ENCODE results near the gene IDH2.

IDH2 gene

DNA sequence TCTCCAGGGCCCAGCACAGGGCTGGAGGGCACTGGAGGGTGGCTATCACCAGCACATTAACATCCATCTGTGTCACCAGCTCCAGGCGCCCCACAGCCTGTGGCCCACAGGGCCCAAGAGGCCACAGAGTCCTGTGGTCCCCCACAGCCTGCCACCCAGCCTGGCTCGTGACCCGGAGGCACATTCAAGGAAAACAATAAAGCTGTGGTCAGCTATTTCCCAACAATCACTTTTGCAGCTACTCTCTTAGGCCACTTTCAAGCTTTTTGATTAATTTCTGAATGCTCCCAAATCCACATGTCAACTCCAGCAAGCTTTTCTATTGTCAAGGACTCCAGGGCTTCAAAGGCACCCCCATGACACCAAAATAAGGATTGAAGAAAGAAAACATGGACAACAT is 16.7 kb downstream of the IDH2 start:
- Histone ChIP-seq H3K79me1 (ENCODE audit: low read length) (no peaks in the 10 kb centered on the region), H4K8ac (ENCODE audit: low read depth, low read length) (no peak overlapping the region), H3K4me2 (ENCODE audit: low read length) (no peak overlapping the region), H2BK15ac (replicated peaks; ENCODE audit: low read depth) (no peak overlapping the region), H2BK120ac (ENCODE audit: low read depth, low read length) (no peak overlapping the region), H3K56ac (ENCODE audit: low read length) (no peak overlapping the region), H2BK5ac (ENCODE audit: low read length) (no peak overlapping the region), H2AK5ac (ENCODE audit: low read length) (no peak overlapping the region), H3K4me3 (ENCODE audit: low read length) (no peak overlapping the region), H3K36me3 (ENCODE audit: control insufficient read depth, insufficient read depth, low read length) (peaks cover 7% of the 10 kb centered on the region), H3K18ac (ENCODE audit: low read length) (no peak overlapping the region), H3K4ac (ENCODE audit: low read depth, low read length) (no peak overlapping the region), H3K79me2 (ENCODE audit: control insufficient read depth, insufficient read depth, low read length) (no peaks in the 10 kb centered on the region), H3K9ac (ENCODE audit: low read length) (no peak overlapping the region), H4K5ac (ENCODE audit: low read length) (no peak overlapping the region), H3K27me3 (ENCODE audit: insufficient read depth, low read length, poor library complexity) (no peaks in the 10 kb centered on the region), H3K4me1 (ENCODE audit: control insufficient read depth, low read depth, low read length) (no peaks in the 10 kb centered on the region), H3K23ac (ENCODE audit: low read length) (no peak overlapping the region), H3K27ac (ENCODE audit: low read depth, low read length) (no peak overlapping the region)
- no CpG with 5 or more reads among the region's 3 CpGs for WGBS (ENCODE audit: extremely low coverage, insufficient coverage, low lambda C conversion rate)
- DNase-seq, result no peak

DNA sequence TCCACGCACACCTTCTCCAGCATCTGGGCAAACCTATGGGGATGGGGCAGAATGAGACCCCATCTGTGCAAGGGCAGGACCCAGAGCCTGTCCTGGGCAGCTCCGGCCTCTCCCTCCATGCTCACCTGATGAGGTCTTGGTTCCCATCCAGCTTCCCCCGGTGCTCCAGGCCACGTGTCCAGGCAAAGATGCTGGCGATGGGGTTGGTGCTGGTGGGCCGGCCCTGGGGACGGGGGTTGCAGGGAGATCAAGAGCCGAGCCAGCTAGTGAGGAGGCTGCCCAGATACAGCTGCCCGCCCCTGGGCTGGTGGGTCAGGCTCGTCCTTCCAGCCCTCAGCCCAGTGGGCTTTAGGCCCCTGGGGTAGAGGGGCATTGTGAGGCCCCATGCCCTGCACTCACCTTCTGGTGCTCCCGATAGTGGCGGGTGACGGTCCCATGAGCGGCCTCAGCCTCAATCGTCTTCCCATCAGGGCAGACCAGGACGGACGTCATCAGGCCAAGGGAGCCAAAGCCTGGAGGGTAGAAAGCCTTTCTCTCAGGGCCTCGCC is 17.3 kb downstream of the IDH2 start:
- Histone ChIP-seq H3K27me3 (ENCODE audit: insufficient read depth, low read length, poor library complexity) (no peaks in the 10 kb centered on the region), H3K79me2 (ENCODE audit: control insufficient read depth, insufficient read depth, low read length) (no peaks in the 10 kb centered on the region), H2BK15ac (replicated peaks; ENCODE audit: low read depth) (no peak overlapping the region), H3K9ac (ENCODE audit: low read length) (no peak overlapping the region), H3K4me3 (ENCODE audit: low read length) (no peak overlapping the region), H2BK5ac (ENCODE audit: low read length) (no peak overlapping the region), H3K56ac (ENCODE audit: low read length) (no peak overlapping the region), H3K4me2 (ENCODE audit: low read length) (no peak overlapping the region), H3K27ac (ENCODE audit: low read depth, low read length) (no peak overlapping the region), H4K5ac (ENCODE audit: low read length) (no peak overlapping the region), H3K18ac (ENCODE audit: low read length) (no peak overlapping the region), H3K79me1 (ENCODE audit: low read length) (no peaks in the 10 kb centered on the region), H3K4me1 (ENCODE audit: control insufficient read depth, low read depth, low read length) (no peaks in the 10 kb centered on the region), H3K4ac (ENCODE audit: low read depth, low read length) (no peak overlapping the region), H3K36me3 (ENCODE audit: control insufficient read depth, insufficient read depth, low read length) (peaks cover 7% of the 10 kb centered on the region), H4K8ac (ENCODE audit: low read depth, low read length) (no peak overlapping the region), H3K23ac (ENCODE audit: low read length) (no peak overlapping the region), H2BK120ac (ENCODE audit: low read depth, low read length) (no peak overlapping the region), H2AK5ac (ENCODE audit: low read length) (no peak overlapping the region)
- no CpG with 5 or more reads among the region's 18 CpGs for WGBS (ENCODE audit: extremely low coverage, insufficient coverage, low lambda C conversion rate)
- no peak for DNase-seq

DNA sequence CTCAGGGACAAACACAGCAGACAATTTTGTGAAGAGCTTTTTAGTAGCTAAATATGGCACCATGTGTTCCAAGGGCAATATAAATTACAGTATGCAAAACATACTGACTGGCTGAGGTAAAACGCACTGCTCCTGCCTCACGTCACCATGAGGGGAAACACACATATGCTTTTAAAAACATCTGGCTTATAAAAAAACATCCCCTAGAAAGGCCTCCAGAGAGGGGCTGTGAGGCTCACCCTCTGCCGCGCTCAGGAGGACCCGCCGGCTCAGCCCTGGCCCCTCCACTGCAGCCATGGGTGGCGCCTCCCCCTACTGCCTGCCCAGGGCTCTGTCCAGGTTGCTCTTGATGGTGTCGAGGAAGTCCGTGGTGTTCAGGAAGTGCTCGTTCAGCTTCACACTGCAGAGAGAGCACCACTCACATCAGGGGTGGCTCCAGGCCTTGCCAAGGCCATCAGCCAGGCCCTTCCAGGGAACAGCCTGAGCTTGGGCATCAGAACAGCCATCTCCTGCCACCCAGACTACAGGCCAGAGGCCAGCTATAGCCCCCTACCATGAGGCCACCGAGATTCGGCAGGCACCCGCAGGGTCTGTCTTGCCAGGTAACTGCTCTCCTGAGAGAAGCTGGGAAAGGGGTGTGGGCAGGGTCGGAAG is 18.2 kb downstream of the IDH2 start:
- no peak overlapping the region for H3K18ac ChIP-seq (ENCODE audit: low read length)
- no peak overlapping the region for H3K4ac ChIP-seq (ENCODE audit: low read depth, low read length)
- WGBS (ENCODE audit: extremely low coverage, insufficient coverage, low lambda C conversion rate), result no CpG with 5 or more reads among the region's 14 CpGs
- no peak overlapping the region for H2BK15ac ChIP-seq (replicated peaks; ENCODE audit: low read depth)
- no peaks in the 10 kb centered on the region for H3K79me2 ChIP-seq (ENCODE audit: control insufficient read depth, insufficient read depth, low read length)
- no peak overlapping the region for H4K5ac ChIP-seq (ENCODE audit: low read length)
- no peak overlapping the region for H3K9ac ChIP-seq (ENCODE audit: low read length)
- no peak overlapping the region for H3K56ac ChIP-seq (ENCODE audit: low read length)
- no peak overlapping the region for H3K4me3 ChIP-seq (ENCODE audit: low read length)
- no peak for DNase-seq
- H2BK120ac ChIP-seq (ENCODE audit: low read depth, low read length), result no peak overlapping the region
- H3K27me3 ChIP-seq (ENCODE audit: insufficient read depth, low read length, poor library complexity), result no peaks in the 10 kb centered on the region
- no peak overlapping the region for H2BK5ac ChIP-seq (ENCODE audit: low read length)
- H3K79me1 ChIP-seq (ENCODE audit: low read length), result no peaks in the 10 kb centered on the region
- no peak overlapping the region for H3K4me2 ChIP-seq (ENCODE audit: low read length)
- no peak overlapping the region for H3K23ac ChIP-seq (ENCODE audit: low read length)
- no peak overlapping the region for H4K8ac ChIP-seq (ENCODE audit: low read depth, low read length)
- H3K36me3 ChIP-seq (ENCODE audit: control insufficient read depth, insufficient read depth, low read length), result peaks cover 10% of the 10 kb centered on the region
- H2AK5ac ChIP-seq (ENCODE audit: low read length), result no peak overlapping the region
- H3K4me1 ChIP-seq (ENCODE audit: control insufficient read depth, low read depth, low read length), result no peaks in the 10 kb centered on the region
- H3K27ac ChIP-seq (ENCODE audit: low read depth, low read length), result no peak overlapping the region

DNA sequence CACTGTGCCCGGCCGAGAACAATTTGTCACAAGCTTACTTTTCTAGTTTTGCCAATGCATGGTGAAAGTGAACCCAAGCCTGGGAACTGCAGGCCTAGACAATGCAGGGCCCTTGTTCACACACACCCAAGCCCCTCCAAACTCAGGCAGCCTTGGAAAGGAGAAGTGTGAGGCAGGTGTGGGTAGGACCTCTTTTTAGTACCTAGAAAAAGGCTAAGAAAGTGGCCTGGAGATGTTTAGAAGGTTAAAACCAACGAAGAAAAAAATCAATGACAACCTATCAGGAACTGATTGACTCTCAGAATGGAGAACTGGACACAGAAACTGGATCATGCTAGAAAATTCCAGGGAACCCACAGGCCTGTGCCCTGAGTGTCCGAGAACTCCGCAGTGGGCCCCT is 18.8 kb downstream of the IDH2 start:
- H3K79me2 ChIP-seq (ENCODE audit: control insufficient read depth, insufficient read depth, low read length), result no peaks in the 10 kb centered on the region
- H3K9ac ChIP-seq (ENCODE audit: low read length), result no peak overlapping the region
- H3K23ac ChIP-seq (ENCODE audit: low read length), result no peak overlapping the region
- no peak overlapping the region for H4K8ac ChIP-seq (ENCODE audit: low read depth, low read length)
- no peaks in the 10 kb centered on the region for H3K4me1 ChIP-seq (ENCODE audit: control insufficient read depth, low read depth, low read length)
- H3K4ac ChIP-seq (ENCODE audit: low read depth, low read length), result no peak overlapping the region
- no peaks in the 10 kb centered on the region for H3K79me1 ChIP-seq (ENCODE audit: low read length)
- H3K4me3 ChIP-seq (ENCODE audit: low read length), result no peak overlapping the region
- no peak overlapping the region for H2AK5ac ChIP-seq (ENCODE audit: low read length)
- no peak overlapping the region for H3K18ac ChIP-seq (ENCODE audit: low read length)
- no peaks in the 10 kb centered on the region for H3K27me3 ChIP-seq (ENCODE audit: insufficient read depth, low read length, poor library complexity)
- H2BK15ac ChIP-seq (replicated peaks; ENCODE audit: low read depth), result no peak overlapping the region
- no CpG with 5 or more reads among the region's 5 CpGs for WGBS (ENCODE audit: extremely low coverage, insufficient coverage, low lambda C conversion rate)
- DNase-seq, result no peak
- no peak overlapping the region for H3K4me2 ChIP-seq (ENCODE audit: low read length)
- no peak overlapping the region for H3K56ac ChIP-seq (ENCODE audit: low read length)
- H2BK120ac ChIP-seq (ENCODE audit: low read depth, low read length), result no peak overlapping the region
- no peak overlapping the region for H3K27ac ChIP-seq (ENCODE audit: low read depth, low read length)
- no peak overlapping the region for H2BK5ac ChIP-seq (ENCODE audit: low read length)
- peaks cover 13% of the 10 kb centered on the region for H3K36me3 ChIP-seq (ENCODE audit: control insufficient read depth, insufficient read depth, low read length)
- no peak overlapping the region for H4K5ac ChIP-seq (ENCODE audit: low read length)

DNA sequence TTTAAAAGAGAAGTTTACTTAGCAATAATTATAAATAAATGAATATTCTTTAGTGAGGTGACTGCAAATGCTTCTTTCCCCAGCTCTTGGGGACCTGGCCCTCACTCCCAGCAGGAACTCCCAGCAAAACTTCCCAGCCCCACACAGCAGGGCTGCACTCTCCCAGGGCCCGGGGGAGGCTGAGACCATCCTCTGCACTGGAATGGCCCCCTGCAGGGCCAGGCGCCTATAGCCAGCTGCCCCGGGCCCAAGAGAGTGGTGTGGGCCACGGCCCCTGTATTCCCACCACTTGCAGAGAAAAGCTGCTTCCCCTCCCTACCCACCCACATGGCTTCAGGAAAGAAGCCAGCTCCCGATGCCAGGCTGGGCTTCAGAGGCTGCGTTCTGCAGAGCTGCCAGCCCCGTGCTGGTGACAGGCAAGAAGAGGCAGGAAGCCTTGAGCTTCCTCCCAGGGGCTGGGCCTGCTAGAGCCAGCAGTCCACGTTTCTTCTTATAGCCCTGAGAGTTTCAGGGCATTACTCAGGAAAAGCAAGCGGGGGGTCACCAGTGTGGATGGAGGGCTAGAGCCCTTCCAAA is 20.0 kb downstream of the IDH2 start:
- no peak overlapping the region for H3K23ac ChIP-seq (ENCODE audit: low read length)
- no peaks in the 10 kb centered on the region for H3K4me1 ChIP-seq (ENCODE audit: control insufficient read depth, low read depth, low read length)
- H4K8ac ChIP-seq (ENCODE audit: low read depth, low read length), result no peak overlapping the region
- no peak overlapping the region for H4K5ac ChIP-seq (ENCODE audit: low read length)
- peak; percentile 48 for DNase-seq
- no peak overlapping the region for H3K4me2 ChIP-seq (ENCODE audit: low read length)
- peak overlapping the region; percentile 46 for H3K27ac ChIP-seq (ENCODE audit: low read depth, low read length)
- no peak overlapping the region for H2AK5ac ChIP-seq (ENCODE audit: low read length)
- no peak overlapping the region for H3K4me3 ChIP-seq (ENCODE audit: low read length)
- H3K9ac ChIP-seq (ENCODE audit: low read length), result no peak overlapping the region
- H3K18ac ChIP-seq (ENCODE audit: low read length), result no peak overlapping the region
- no peak overlapping the region for H2BK120ac ChIP-seq (ENCODE audit: low read depth, low read length)
- H3K79me2 ChIP-seq (ENCODE audit: control insufficient read depth, insufficient read depth, low read length), result no peaks in the 10 kb centered on the region
- H3K36me3 ChIP-seq (ENCODE audit: control insufficient read depth, insufficient read depth, low read length), result peaks cover 12% of the 10 kb centered on the region
- H2BK5ac ChIP-seq (ENCODE audit: low read length), result no peak overlapping the region
- WGBS (ENCODE audit: extremely low coverage, insufficient coverage, low lambda C conversion rate), result no CpG with 5 or more reads among the region's 9 CpGs
- H3K56ac ChIP-seq (ENCODE audit: low read length), result no peak overlapping the region
- H3K4ac ChIP-seq (ENCODE audit: low read depth, low read length), result no peak overlapping the region
- H2BK15ac ChIP-seq (replicated peaks; ENCODE audit: low read depth), result no peak overlapping the region
- H3K79me1 ChIP-seq (ENCODE audit: low read length), result no peaks in the 10 kb centered on the region
- H3K27me3 ChIP-seq (ENCODE audit: insufficient read depth, low read length, poor library complexity), result no peaks in the 10 kb centered on the region
